Gastroesophageal sphincter (tissue), 4 donors: Measurements from ENCODE around the gene SERPINA1. TPM values are rescaled to one million over a fixed set of nuclear protein-coding genes. Genes with fewer than 3 reads are reported as not detected.

Source experiments
- ATAC-seq: fragments of 150-250 bp; one replicate; pipeline ENCODE4 v1.9.1; 2016; ENCODE audit warnings: mild to moderate bottlenecking, moderate library complexity
- H3K27ac ChIP-seq, 4 donors: fragments of 200-600 bp; sonication (generic) in 3 of 4; 1 replicate in 3 of 4; 2 replicates in 1 of 4; pipeline ENCODE4 v1.5.1; 2016 to 2019
- H3K27me3 ChIP-seq: fragments of 200-600 bp; sonication (generic); one replicate; pipeline ENCODE4 v1.5.1; 2019
- H3K36me3 ChIP-seq, 2 donors: fragments of 200-600 bp; sonication (generic); one replicate each; pipeline ENCODE4 v1.5.1; 2019; ENCODE audit warnings: control low read depth in 1 of 2
- H3K4me1 ChIP-seq, 3 donors: fragments of 200-600 bp; sonication (generic); 1 replicate in 2 of 3; 2 replicates in 1 of 3; pipeline ENCODE4 v1.5.1; 2016 to 2019; ENCODE audit warnings: control low read depth in 2 of 3
- H3K4me3 ChIP-seq, 2 donors: fragments of 200-600 bp; sonication (generic); one replicate each; pipeline ENCODE4 v1.5.1; 2019; ENCODE audit warnings: mild to moderate bottlenecking in 1 of 2, moderate library complexity in 1 of 2
- H3K9me3 ChIP-seq, 3 donors: fragments of 200-600 bp; sonication (generic); one replicate each; pipeline ENCODE4 v1.5.1; 2017 to 2019; ENCODE audit warnings: control low read depth in 2 of 3
- CTCF ChIP-seq, 4 experiments: fragments of 200-600 bp in 2 of 4; fragments of 450-650 bp in 2 of 4; sonication (generic) in 1 of 4; IDR thresholded peaks; one replicate each; pipeline ENCODE4 v1.5.1; 2017 to 2019; ENCODE audit warnings: antibody characterized with exemption in 4 of 4, mild to moderate bottlenecking in 2 of 4, moderate library complexity in 2 of 4
- EP300 ChIP-seq: sonication (generic); formaldehyde crosslinking; IDR thresholded peaks from one replicate; pipeline ENCODE4 v1.6.1; 2017; ENCODE audit warnings: antibody characterized with exemption, mild to moderate bottlenecking
- POLR2A ChIP-seq, 2 donors: fragments of 450-650 bp; IDR thresholded peaks; one replicate each; pipeline ENCODE4 v1.6.1; 2017; ENCODE audit warnings: antibody characterized with exemption in 2 of 2, mild to moderate bottlenecking in 2 of 2, moderate library complexity in 1 of 2
- POLR2AphosphoS5 ChIP-seq: sonication (generic); formaldehyde crosslinking; IDR thresholded peaks from one replicate; pipeline ENCODE4 v1.6.1; 2017; ENCODE audit warnings: antibody characterized with exemption
- WGBS, 2 donors: methylation state at CpG; one replicate each; pipeline ENCODE4 v1.1.5; 2018; ENCODE audit warnings: low coverage in 1 of 2; 5-methylcytosine and 5-hydroxymethylcytosine counted together
- total RNA-seq, 4 donors: library from RNA; depleted of rRNA; stranded (reverse); fragments of >200 nt; gene quantifications; one replicate each; pipeline ENCODE4 v1.1.0, GENCODE V29; 2016

Gene SERPINA1
- total RNA-seq, 4 donors from 2014 or later: 1.7 to 22.1 (median 9.4) TPM

- no peak overlapping the region for H3K27ac ChIP-seq
These were observed 1.1 kb downstream of the SERPINA1 start for GRCh38 chr14:94387051-94388026.

GRCh38 chr14:94386085-94387031, 2.0 kb downstream of the SERPINA1 start:
- Histone ChIP-seq H3K4me1 (peaks cover 0 to 18% (median 8%) of the 10 kb centered on the region in 3 donors), H3K9me3 (no peaks in the 10 kb centered on the region), H3K4me3 (no peak overlapping the region), H3K27me3 (peaks cover 10% of the 10 kb centered on the region), H3K27ac (no peak overlapping the region), H3K36me3 (no peaks in the 10 kb centered on the region)
- WGBS, 2 donors: 56 to 71% methylated on average over 6 to 8 of the region's 14 CpGs
- TF ChIP-seq CTCF (IDR thresholded peaks at IDR 0.05) (no peak), POLR2A (IDR thresholded peaks at IDR 0.05) (no peak), POLR2AphosphoS5 (no peak), EP300 (no peak)
- no peak for ATAC-seq

More at GRCh38 chr14:94387051-94388026, 1.1 kb downstream of the SERPINA1 start:
- no peak for ATAC-seq
- peaks cover 10% of the 10 kb centered on the region for H3K27me3 ChIP-seq
- no peak for TF ChIP-seq POLR2A (IDR thresholded peaks at IDR 0.05)
- no peak for TF ChIP-seq EP300
- TF ChIP-seq CTCF (IDR thresholded peaks at IDR 0.05): no peak
- TF ChIP-seq POLR2AphosphoS5: no peak
- peaks cover 0 to 18% (median 8%) of the 10 kb centered on the region in 3 donors for H3K4me1 ChIP-seq
- 69 to 80% methylated on average over 6 to 8 of the region's 12 CpGs for WGBS, 2 donors
- H3K9me3 ChIP-seq: no peaks in the 10 kb centered on the region
- no peak overlapping the region for H3K4me3 ChIP-seq
- no peaks in the 10 kb centered on the region for H3K36me3 ChIP-seq

- H3K27me3 ChIP-seq: peaks cover 10% of the 10 kb centered on the region
- H3K9me3 ChIP-seq: no peaks in the 10 kb centered on the region
- TF ChIP-seq CTCF (IDR thresholded peaks at IDR 0.05): no peak
- TF ChIP-seq EP300: no peak
- TF ChIP-seq POLR2A (IDR thresholded peaks at IDR 0.05): no peak
- TF ChIP-seq POLR2AphosphoS5: no peak
- 80 to 100% methylated on average over 1 of the region's 3 CpGs for WGBS, 2 donors
- no peak overlapping the region for H3K4me3 ChIP-seq
- H3K36me3 ChIP-seq: no peaks in the 10 kb centered on the region
- peaks cover 0 to 18% (median 8%) of the 10 kb centered on the region in 3 donors for H3K4me1 ChIP-seq
- ATAC-seq: no peak
- no peak overlapping the region for H3K27ac ChIP-seq
These were observed 2.8 kb downstream of the SERPINA1 start for GRCh38 chr14:94385553-94386057.

GRCh38 chr14:94384342-94384741, 4.1 kb downstream of the SERPINA1 start:
- TF ChIP-seq EP300: no peak
- no peak for TF ChIP-seq POLR2AphosphoS5
- ATAC-seq: no peak
- 100% methylated on average over 1 to 2 of the region's 7 CpGs for WGBS, 2 donors

GRCh38 chr14:94383777-94384176, 4.6 kb downstream of the SERPINA1 start:
- no peaks in the 10 kb centered on the region for H3K9me3 ChIP-seq
- TF ChIP-seq EP300 (no peak), POLR2AphosphoS5 (no peak)
- H3K4me1 ChIP-seq: peaks cover 0 to 18% (median 8%) of the 10 kb centered on the region in 3 donors
- WGBS, 2 donors: 83% methylated on average over 1 of the region's 3 CpGs; no CpG with 5 or more reads in 1 of the 2 donors
- ATAC-seq: no peak
- no peaks in the 10 kb centered on the region for H3K36me3 ChIP-seq
- no peaks in the 10 kb centered on the region for H3K27me3 ChIP-seq
- H3K4me3 ChIP-seq: no peak overlapping the region
- H3K27ac ChIP-seq: no peak overlapping the region

More at GRCh38 chr14:94384342-94384741, 4.1 kb downstream of the SERPINA1 start:
- Histone ChIP-seq H3K27ac (no peak overlapping the region), H3K4me3 (no peak overlapping the region), H3K9me3 (no peaks in the 10 kb centered on the region), H3K27me3 (no peaks in the 10 kb centered on the region), H3K4me1 (peaks cover 0 to 18% (median 8%) of the 10 kb centered on the region in 3 donors), H3K36me3 (no peaks in the 10 kb centered on the region)
